Osteocyte (in vitro differentiated cells): Measurements from ENCODE around the gene MYL6B. TPM values are rescaled to one million over a fixed set of nuclear protein-coding genes. Genes with fewer than 3 reads are reported as not detected.

Experiments used
- DNase-seq: peaks from one replicate; pipeline ENCODE4 v3.0.0; 2021; ENCODE audit warnings: mixed read lengths; ENCODE audit not compliant: unreplicated experiment; ENCODE audit errors: extremely low spot score
- H3K27ac Mint-ChIP-seq: one replicate; pipeline ENCODE4 v1.8.0; 2021; ENCODE audit warnings: mild to moderate bottlenecking, mixed read lengths; ENCODE audit not compliant: unreplicated experiment
- H3K27me3 Mint-ChIP-seq: one replicate; pipeline ENCODE4 v1.8.0; 2021; ENCODE audit warnings: mixed read lengths; ENCODE audit not compliant: unreplicated experiment
- H3K36me3 Mint-ChIP-seq: one replicate; pipeline ENCODE4 v1.8.0; 2021; ENCODE audit warnings: mixed read lengths; ENCODE audit not compliant: unreplicated experiment
- H3K4me1 Mint-ChIP-seq: one replicate; pipeline ENCODE4 v1.8.0; 2021; ENCODE audit warnings: mixed read lengths; ENCODE audit not compliant: unreplicated experiment
- H3K4me3 Mint-ChIP-seq: one replicate; pipeline ENCODE4 v1.8.0; 2021; ENCODE audit warnings: mild to moderate bottlenecking, moderate library complexity, mixed read lengths; ENCODE audit not compliant: unreplicated experiment
- H3K9me3 Mint-ChIP-seq: one replicate; pipeline ENCODE4 v1.8.0; 2021; ENCODE audit warnings: mixed read lengths; ENCODE audit not compliant: unreplicated experiment
- total RNA-seq: library from RNA; stranded (reverse); gene quantifications from 2 replicates; pipeline ENCODE4 v1.2.1, GENCODE V29; 2021
- TF ChIP-seq, protein P1 (sequence below): fragments of 200-600 bp; sonication (generic); IDR thresholded peaks from 2 replicates; pipeline ENCODE4 v1.5.0; 2021; ENCODE audit warnings: antibody characterized with exemption, mild to moderate bottlenecking, moderate library complexity

The MYL6B gene
- total RNA-seq, 1 donor from 2014 or later = 123 TPM

DNA sequence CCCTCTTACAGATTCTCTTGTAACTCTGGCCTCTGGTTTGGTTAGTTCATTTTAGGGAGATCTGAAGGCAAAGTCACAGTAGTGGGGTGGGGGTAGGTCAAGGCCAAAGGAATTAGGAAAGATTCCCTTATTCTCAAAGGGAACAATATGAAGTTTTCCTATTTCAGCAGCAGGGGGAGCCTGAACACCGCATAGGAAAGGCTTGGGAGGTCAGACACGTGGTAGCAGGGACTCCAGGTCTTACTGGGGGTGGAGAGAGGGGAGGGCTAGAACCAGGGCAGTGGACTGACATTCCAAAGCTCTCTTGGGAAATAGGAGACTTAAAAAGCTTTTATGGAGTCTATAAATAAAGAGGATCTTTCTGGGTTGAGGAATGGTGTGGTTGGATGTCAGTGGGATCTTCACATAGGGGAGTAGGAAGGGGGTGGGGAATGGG is 33.0 kb upstream of the MYL6B start:
- DNase-seq = no peak
- Mint-ChIP-seq H3K9me3 (no peaks in the 10 kb centered on the region), H3K36me3 (peaks cover 21% of the 10 kb centered on the region), H3K4me3 (peak overlapping the region; percentile 99), H3K4me1 (peaks cover 36% of the 10 kb centered on the region), H3K27me3 (no peaks in the 10 kb centered on the region), H3K27ac (peak overlapping the region; percentile 98)
- TF ChIP-seq, protein P1, sequence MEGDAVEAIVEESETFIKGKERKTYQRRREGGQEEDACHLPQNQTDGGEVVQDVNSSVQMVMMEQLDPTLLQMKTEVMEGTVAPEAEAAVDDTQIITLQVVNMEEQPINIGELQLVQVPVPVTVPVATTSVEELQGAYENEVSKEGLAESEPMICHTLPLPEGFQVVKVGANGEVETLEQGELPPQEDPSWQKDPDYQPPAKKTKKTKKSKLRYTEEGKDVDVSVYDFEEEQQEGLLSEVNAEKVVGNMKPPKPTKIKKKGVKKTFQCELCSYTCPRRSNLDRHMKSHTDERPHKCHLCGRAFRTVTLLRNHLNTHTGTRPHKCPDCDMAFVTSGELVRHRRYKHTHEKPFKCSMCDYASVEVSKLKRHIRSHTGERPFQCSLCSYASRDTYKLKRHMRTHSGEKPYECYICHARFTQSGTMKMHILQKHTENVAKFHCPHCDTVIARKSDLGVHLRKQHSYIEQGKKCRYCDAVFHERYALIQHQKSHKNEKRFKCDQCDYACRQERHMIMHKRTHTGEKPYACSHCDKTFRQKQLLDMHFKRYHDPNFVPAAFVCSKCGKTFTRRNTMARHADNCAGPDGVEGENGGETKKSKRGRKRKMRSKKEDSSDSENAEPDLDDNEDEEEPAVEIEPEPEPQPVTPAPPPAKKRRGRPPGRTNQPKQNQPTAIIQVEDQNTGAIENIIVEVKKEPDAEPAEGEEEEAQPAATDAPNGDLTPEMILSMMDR = peak; percentile 78

DNA sequence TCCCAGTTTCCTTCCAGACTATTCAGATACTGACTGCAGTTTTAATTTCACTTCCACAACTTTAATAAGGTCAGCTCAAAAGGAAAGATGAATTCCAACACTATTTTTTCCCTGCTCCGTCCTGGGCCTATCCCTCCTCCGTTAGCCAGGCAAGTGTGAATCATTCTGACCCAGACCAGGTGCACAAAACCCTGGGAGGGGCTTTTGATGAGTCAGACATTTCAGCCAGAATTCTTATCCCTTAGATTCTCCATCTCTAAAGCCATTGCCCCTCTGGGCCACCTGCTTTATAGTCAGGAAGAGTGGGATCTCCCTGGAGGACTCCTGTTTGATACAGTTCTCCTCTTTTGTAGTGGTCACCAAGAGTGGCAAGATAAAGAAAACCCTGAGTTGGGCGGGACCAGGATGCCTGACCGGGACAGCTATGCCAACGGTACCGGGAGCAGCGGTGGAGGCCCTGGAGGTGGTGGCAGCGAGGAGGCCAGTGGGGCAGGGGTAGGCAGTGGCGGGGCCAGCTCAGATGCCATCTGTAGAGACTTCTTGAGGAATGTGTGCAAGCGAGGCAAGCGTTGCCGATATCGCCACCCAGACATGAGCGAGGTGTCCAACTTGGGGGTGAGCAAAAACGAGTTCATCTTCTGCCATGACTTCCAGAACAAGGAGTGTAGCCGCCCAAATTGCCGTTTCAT is 32.1 kb upstream of the MYL6B start:
- Mint-ChIP-seq H3K36me3 (peaks cover 21% of the 10 kb centered on the region), H3K4me1 (peaks cover 33% of the 10 kb centered on the region), H3K9me3 (no peaks in the 10 kb centered on the region), H3K27me3 (no peaks in the 10 kb centered on the region), H3K27ac (peak overlapping the region; percentile 71), H3K4me3 (no peak overlapping the region)
- no peak for DNase-seq
- TF ChIP-seq, protein P1 = no peak

DNA sequence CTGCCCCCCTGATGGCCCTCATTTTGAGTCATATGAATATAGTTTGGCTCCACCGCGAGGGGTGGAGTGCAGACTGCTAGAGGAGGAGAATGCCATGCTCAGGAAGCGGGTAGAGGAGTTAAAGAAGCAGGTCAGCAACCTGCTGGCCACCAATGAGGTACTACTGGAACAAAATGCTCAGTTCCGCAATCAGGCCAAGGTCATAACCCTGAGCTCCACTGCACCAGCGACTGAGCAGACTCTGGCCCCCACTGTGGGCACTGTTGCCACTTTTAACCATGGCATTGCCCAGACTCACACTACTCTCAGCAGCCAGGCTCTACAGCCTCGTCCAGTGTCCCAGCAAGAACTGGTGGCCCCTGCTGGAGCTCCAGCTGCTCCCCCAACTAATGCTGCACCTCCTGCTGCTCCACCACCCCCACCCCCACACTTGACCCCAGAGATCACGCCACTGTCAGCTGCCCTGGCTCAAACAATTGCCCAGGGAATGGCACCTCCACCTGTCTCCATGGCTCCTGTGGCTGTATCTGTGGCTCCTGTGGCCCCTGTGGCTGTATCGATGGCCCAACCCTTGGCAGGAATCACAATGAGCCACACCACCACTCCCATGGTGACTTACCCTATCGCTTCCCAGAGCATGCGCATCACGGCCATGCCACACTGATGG is 31.1 kb upstream of the MYL6B start:
- no peak for DNase-seq
- Mint-ChIP-seq H3K9me3 (no peaks in the 10 kb centered on the region), H3K27me3 (no peaks in the 10 kb centered on the region), H3K27ac (peak overlapping the region; percentile 9), H3K4me1 (peaks cover 33% of the 10 kb centered on the region), H3K36me3 (peaks cover 21% of the 10 kb centered on the region), H3K4me3 (no peak overlapping the region)
- TF ChIP-seq, protein P1 = no peak

DNA sequence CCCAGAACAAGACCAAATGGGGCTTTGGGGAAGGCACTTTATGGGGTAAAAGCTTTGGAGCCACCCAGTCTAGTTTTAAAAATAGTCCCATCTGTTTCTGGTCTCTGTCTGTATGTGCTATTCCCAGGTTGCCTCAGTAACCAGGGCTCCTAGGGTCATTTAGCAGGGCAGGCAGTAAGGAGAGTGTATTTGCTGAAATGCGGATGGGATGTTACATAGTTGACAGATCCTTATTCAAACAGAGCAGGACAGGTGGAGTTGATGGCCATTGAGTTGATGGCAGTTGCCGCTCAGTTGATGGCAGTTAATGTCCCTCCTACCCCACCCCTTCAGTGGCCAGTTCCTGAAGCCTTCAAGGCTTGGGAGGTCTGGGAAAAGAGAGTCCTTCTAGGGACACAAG is 29.8 kb upstream of the MYL6B start:
- no peak for DNase-seq
- TF ChIP-seq, protein P1 = no peak
- H3K9me3 Mint-ChIP-seq = no peaks in the 10 kb centered on the region
- H3K36me3 Mint-ChIP-seq = peaks cover 12% of the 10 kb centered on the region
- H3K27ac Mint-ChIP-seq = no peak overlapping the region
- no peaks in the 10 kb centered on the region for H3K27me3 Mint-ChIP-seq
- H3K4me1 Mint-ChIP-seq = peaks cover 38% of the 10 kb centered on the region
- H3K4me3 Mint-ChIP-seq = no peak overlapping the region

DNA sequence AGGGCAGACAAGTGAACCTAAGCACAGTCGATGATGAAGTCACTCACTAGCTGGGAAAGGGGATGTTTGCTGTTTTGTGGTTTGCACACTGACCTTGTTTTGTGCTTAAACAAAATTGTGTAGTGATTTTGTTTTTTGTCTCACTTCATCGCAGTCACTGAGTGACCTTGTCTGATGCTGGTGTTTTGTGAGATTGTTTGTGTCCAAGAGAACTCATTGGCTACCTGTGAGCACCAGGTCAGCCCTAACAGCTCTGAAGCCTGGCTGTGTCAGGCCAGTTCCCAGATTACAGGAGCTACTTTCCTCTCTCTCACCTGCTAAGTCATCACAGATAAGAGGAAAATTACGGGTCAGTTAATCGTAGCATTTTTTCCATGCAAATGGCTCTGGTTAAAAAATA is 28.3 kb upstream of the MYL6B start:
- Mint-ChIP-seq H3K36me3 (peaks cover 9% of the 10 kb centered on the region), H3K4me3 (no peak overlapping the region), H3K4me1 (peaks cover 29% of the 10 kb centered on the region), H3K27me3 (no peaks in the 10 kb centered on the region), H3K9me3 (no peaks in the 10 kb centered on the region), H3K27ac (peak overlapping the region; percentile 21)
- no peak for DNase-seq
- TF ChIP-seq, protein P1 = no peak
